DMS153 (cell line): ENCODE results near the gene ZNF536.
"Not testable (repeated sequence)": the region's sequence is repeated elsewhere in the genome, so short reads cannot be mapped to it uniquely, and the experiment has no call there.

ENCODE experiments used
- DNase-seq: peaks from one replicate; lab custom pipeline; 2025; lab: John Stamatoyannopoulos, UW

The ZNF536 gene

GRCh38 chr19:30482956-30483355, 110.8 kb downstream of the ZNF536 start:
- no peak for DNase-seq

GRCh38 chr19:30486250-30486649, 114.1 kb downstream of the ZNF536 start:
- not testable (repeated sequence) for DNase-seq

DNA sequence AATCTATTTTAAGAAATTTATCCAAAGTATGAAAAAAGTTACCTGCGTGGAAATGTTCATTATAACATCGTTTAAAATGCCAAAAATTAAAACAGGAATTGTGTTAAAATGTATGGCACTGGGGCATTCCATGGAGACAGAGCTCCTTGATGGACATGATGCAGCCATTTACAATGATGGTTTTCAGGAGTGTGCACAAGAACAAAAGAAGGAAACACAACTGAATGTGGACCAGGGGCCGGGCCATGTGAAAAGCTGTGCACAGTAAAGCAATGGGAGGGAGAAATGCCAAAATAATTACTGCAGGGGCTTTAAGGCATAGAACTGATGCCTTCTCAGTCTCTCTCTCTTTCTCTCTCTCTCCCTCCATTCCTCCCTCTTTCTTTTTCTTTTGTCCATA, 115.0 kb downstream of the ZNF536 start:
- DNase-seq = no peak

DNA sequence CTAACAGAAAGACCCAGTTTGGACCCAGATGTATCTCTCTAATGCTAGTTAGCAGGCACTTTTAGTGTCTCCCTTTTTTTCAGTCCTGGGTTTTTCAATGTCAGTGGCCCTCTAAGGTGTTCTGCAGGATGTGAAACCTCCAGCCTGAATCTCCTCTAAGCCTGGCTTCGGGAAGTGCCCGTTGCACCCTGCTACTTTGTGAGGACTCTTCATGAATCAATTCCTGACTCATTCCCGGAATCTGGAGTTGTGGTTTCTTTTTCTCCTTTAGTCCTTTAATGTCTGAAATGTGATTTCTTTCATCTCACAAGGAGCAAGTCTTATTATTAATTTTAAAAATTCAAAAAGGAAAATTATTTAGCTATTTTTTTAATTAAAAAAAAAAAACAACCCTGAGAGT, 116.0 kb downstream of the ZNF536 start:
- DNase-seq = no peak

DNA sequence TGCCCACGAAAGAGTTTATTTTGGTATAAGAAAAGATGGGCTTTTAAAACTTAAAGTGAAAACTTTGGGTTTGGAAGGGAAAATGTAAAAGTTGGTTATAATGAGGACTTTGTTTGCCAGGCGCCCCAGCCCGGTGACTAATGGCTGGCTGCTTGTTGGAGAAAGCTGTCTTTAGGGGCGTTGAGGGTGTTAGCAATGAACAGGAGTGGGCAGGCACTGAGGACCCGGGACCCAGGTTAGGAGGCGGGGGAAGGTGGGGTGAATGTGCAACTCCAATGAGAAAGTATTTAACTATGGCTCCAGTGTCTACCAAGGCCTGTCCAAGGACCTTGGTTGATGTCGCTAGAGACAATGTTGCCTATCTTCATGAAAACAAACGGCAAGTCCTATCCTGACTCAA, 118.6 kb downstream of the ZNF536 start:
- no peak for DNase-seq

DNA sequence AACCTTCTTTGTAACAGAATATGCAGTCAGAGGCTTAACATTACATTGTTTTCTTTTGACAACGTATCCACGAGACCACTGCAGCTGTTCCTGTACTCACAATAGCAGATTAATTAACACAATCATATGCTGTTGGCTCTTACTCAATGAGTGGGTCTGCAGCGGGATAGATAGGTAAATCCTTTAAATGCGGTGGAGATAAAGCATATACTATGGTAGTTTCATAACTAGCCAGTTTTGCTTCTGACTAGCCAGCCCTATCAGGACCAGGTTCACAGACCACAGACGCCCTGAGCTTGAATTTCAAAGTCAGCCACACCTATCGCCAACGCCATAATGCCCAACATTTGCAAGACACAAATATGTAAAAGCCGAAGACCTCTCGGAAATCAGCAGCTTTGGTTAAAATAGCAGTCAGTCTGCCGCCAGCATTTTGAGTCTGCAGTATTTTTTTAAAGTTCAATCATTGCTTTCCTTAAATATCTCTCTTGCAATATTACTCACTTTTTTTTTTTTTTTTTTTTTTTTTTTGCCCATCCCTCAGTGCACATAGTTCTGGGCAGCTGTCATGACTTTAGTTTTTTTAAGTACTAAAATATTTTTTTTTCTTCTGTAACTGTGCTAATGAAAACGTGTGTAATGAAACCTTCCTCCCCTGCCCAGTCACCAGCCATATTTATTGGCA, 120.5 kb downstream of the ZNF536 start:
- no peak for DNase-seq

DNA sequence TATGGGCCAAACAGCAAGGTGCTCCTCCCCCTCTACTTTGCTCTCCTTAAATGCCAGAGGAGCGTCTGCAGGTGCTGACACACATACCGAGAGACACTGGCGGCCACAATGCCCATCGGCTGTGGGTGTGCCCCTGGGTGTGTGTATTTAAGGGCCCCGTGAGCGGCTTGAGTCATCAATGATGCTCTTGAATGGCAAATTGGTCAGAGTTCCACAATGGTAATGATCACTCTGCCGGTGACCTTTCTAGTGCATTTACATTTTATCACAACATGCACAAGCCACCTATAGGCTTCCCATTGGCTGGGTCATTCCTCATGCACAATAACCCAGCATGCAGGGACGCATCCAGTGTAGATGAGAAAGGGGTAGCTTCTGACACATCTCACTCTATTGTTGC, 124.8 kb downstream of the ZNF536 start:
- no peak for DNase-seq

GRCh38 chr19:30498085-30498484, 125.9 kb downstream of the ZNF536 start:
- not testable (repeated sequence) for DNase-seq

GRCh38 chr19:30498707-30499106, 126.5 kb downstream of the ZNF536 start:
- no peak for DNase-seq

DNA sequence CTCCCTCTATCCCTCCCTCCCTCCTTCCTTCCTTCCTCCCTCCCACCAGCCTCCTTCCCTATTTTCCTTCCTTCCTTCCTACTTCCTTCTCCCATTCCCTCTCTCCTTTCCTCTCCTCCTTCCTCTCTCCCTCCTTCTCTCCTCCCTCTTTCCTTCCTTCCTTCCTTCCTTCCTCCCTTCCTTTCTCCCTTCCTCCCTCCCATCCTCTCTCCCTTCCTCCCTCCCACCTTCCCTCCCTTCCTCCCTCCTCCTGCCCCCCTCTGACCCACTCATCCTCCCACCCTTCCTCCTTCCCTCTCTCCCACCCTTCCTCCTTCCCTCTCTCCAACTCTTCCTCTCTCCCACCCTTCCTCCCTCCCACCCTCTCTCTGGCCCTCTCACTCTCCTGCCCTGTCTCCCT, 132.1 kb downstream of the ZNF536 start:
- DNase-seq = no peak

DNA sequence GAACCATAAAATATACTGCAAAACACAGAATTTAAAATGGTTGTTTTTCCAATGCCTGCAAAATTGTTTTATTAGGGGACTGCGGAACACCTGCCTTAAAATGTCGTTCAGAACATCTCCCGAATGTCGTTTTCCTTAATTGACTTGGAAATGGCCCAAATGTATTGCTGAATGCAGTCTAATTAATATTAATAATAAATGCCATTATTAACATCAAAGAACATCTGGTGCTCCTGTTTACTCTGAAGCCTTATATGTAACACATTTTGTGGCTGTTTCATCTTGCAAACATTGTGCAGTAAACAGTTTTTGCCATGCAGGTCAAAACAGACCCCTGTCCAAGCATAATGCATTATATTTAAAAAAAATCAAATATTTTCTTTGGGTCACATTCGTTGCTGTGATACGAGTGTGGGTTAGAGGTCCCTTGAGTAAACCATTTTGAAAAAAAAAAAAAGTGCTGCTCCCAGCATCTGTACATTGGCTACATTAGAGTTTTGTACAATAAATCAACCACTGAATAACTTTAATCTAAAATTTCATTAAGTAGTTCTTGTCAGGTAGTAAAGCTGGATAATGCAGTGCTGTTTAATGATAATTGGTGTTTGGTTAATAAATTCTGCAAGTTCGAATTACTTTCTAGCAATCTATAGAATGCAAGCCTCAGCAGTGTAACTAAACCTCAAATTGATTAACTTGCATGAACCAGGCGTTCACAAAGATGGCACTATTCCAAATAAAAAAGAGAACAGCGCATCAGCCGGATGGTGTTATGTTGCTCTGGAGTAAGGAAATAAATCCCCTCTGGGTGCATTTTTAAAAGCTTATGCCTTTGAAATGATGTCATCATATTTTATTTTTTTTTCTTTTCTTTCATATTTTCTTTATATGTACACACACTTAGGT, 140.2 kb downstream of the ZNF536 start:
- no peak for DNase-seq

GRCh38 chr19:30513082-30513411, 140.9 kb downstream of the ZNF536 start:
- no peak for DNase-seq

- DNase-seq = no peak
These were observed 143.9 kb downstream of the ZNF536 start for GRCh38 chr19:30516111-30516510.

GRCh38 chr19:30516531-30516930, 144.3 kb downstream of the ZNF536 start:
- no peak for DNase-seq

DNA sequence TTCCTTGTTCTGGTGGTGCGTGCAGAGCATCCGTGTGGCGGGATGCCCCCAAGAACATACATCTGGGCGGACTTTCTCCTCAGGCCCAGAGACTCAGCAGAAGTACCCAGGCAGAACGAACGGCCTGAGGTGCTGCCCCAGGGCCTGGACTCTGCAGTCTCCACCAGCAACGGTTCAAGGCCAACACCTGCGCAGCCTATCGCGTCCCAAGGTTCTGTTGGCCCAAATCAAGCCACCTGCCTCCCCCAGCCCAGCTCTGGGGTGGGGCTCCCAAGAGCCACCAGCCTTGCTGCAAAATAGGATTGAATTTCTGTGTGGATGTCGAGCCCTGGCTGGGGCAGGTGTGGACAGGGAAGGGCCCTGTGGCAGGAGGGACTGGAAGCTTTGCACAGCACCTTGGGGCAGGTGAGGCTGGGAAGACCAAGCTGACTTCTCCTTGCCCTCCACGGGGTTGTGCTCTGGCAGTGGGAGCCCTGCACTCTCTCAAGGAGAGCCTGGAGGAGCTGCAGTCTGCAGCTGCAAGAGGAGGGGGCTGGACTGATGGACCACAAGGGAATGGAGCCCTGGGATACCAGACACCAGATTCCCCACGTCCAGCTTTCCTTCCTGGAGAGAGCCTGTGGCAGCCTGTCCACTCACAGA, 146.9 kb downstream of the ZNF536 start:
- no peak for DNase-seq

DNA sequence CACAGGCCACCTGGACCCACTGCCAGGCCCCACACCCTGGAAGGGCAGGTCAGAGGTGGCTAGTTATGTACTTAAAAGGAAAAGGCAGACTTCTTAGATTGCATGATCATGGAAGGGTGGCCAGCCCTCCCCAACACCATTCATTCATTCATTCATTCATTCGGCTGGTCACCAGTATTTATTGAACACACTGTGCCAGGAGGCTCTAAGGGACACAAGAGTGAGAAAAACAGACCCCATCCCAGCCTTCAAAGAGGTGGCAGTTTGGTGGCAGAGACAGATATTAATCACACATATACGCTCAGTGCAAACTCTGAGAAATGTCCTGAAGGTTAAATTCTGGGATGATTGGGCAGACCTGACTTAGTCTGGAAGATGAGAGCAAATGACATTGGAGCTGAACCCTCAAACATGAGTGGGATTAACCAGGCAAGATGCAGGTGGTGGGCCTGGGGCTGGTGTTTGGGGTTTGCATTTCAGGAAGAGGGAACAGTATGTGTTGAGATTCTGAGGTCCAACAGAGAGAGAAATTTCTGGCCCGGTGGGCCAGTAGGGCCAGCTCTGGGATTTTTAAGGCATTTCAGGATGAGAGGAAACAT, 147.5 kb downstream of the ZNF536 start:
- DNase-seq = no peak

GRCh38 chr19:30520735-30521479, 148.7 kb downstream of the ZNF536 start:
- no peak for DNase-seq

DNA sequence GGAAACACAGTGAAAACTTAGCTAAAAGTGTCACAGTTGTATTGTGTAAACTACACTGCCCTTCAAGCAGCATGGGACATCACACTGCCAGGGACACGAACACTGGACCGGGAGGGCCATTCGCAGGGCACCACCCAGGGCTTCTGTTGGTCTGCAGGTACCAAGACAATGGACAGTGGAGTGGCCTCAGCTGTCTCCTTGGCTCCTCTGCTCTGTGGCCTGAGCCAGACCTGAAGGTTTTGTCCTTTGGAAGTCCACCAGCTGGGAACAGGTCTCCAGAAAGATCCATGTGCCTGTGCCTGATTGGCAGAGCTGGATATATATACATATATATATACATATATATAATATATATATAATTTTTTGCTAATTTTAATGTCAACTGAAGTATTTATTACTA, 149.8 kb downstream of the ZNF536 start:
- DNase-seq = no peak

DNA sequence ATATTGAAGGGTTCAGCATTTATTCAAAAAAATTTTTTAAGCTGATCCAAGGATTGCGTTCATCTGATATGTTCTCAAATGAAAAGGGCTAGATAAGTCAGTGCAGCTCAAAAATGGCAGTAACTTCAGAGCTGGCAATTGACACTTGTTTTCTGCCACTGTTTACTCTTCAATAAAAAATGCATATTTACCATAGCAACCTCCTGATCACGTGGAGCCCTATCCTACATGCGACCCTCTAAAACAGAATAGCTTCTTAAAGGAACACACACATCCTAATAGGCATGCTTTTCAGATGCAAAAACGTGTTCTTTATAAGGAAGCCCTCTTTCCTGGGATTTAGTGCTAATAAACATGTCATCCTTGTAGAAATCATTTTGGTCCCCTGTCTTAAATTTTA, 150.2 kb downstream of the ZNF536 start:
- no peak for DNase-seq

GRCh38 chr19:30523791-30524190, 151.6 kb downstream of the ZNF536 start:
- no peak for DNase-seq

DNA sequence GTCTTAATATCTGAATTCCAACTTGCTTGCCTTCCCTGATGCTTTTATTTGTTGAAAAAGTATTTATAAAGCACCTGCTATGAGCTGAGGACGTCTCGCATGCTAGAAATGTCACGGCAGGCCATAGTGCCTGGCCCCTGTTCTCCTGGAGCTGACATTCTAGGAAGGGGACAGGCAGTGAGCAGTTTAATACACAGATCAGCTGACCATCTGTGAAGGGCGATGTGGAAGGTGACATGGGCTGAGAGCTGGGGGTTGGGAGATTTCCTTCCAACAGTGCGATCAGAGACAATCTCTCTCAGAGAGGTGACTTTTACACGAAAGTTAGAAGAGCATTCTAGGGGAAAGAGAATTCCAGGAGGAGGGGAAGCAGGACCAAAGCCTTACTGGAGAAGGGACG, 153.2 kb downstream of the ZNF536 start:
- DNase-seq = no peak

DNA sequence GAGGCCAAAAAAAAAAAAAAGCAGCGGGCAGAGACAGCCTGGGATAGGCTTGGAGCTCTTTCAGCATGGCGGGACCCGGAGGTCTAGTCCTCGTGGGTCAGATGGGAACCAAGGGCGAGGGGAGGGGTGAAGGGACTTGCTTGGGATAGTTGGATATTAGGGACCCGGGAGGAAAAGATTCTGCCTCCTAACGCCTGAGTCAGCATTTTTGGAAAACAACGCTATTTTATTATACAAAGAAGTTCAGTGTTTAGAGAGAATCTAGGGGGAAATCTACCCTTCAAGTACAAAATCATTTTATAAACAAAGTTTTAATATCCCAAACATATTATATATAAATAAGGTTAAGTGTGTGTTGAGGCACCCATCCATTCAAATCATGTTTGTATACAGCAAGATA, 156.7 kb downstream of the ZNF536 start:
- DNase-seq = no peak
